Epithelial cell of prostate (primary cell): ENCODE results near the gene ZNF134.
A peak's percentile ranks its signal among the peaks of the same experiment; 100 is the strongest.

Experiments
- DNase-seq: peaks from one replicate; pipeline ENCODE4 v3.0.0-alpha.2; 2011; ENCODE audit warnings: low read depth, low spot score
- H3K27ac ChIP-seq: fragments of 450-650 bp; 2 replicates; pipeline ENCODE4 v1.5.1; 2017; ENCODE audit warnings: mild to moderate bottlenecking

ZNF134 gene

GRCh38 chr19:57633832-57634131, 19.7 kb downstream of the ZNF134 start:
- DNase-seq = no peak
- no peak overlapping the region for H3K27ac ChIP-seq

- no peak overlapping the region for H3K27ac ChIP-seq
- no peak for DNase-seq
These were observed 23.3 kb downstream of the ZNF134 start for GRCh38 chr19:57637379-57637778.

- H3K27ac ChIP-seq = no peak overlapping the region
- DNase-seq = no peak
These were observed 27.7 kb downstream of the ZNF134 start for GRCh38 chr19:57641715-57642234.

GRCh38 chr19:57642396-57643046, 28.5 kb downstream of the ZNF134 start:
- DNase-seq = peak; percentile 79
- no peak overlapping the region for H3K27ac ChIP-seq

GRCh38 chr19:57643734-57644133, 29.7 kb downstream of the ZNF134 start:
- no peak overlapping the region for H3K27ac ChIP-seq
- DNase-seq = no peak

- no peak overlapping the region for H3K27ac ChIP-seq
- DNase-seq = no peak
These were observed 34.4 kb downstream of the ZNF134 start for GRCh38 chr19:57648331-57649003.

- peak overlapping the region; percentile 55 for H3K27ac ChIP-seq
- DNase-seq = no peak
These were observed 37.6 kb downstream of the ZNF134 start for GRCh38 chr19:57651654-57651996.

GRCh38 chr19:57653689-57654088, 39.6 kb downstream of the ZNF134 start:
- no peak overlapping the region for H3K27ac ChIP-seq
- DNase-seq = no peak

- H3K27ac ChIP-seq = no peak overlapping the region
- DNase-seq = no peak
These were observed 41.4 kb downstream of the ZNF134 start for GRCh38 chr19:57655443-57655842.

- H3K27ac ChIP-seq = no peak overlapping the region
- no peak for DNase-seq
These were observed 42.3 kb downstream of the ZNF134 start for GRCh38 chr19:57656346-57656745.

GRCh38 chr19:57664269-57665127, 50.5 kb downstream of the ZNF134 start:
- no peak overlapping the region for H3K27ac ChIP-seq
- DNase-seq = no peak

GRCh38 chr19:57665261-57665806, 51.3 kb downstream of the ZNF134 start:
- H3K27ac ChIP-seq = no peak overlapping the region
- no peak for DNase-seq

GRCh38 chr19:57667228-57667627, 53.2 kb downstream of the ZNF134 start:
- DNase-seq = no peak
- H3K27ac ChIP-seq = no peak overlapping the region

- no peak for DNase-seq
- no peak within 1 kb of the TSS for H3K27ac ChIP-seq
These were observed 54.6 kb downstream of the ZNF134 start, which contains the start of gene ZSCAN4 for GRCh38 chr19:57668635-57669034. Gene ZSCAN4, plus strand, starts transcription at chr19:57668935. Its CDS starts 7,211 bp downstream, at chr19:57676146.

- H3K27ac ChIP-seq = no peak overlapping the region
- no peak for DNase-seq
These were observed 57.3 kb downstream of the ZNF134 start for GRCh38 chr19:57671124-57671895.

- DNase-seq = no peak
- no peak overlapping the region for H3K27ac ChIP-seq
These were observed 58.4 kb downstream of the ZNF134 start for GRCh38 chr19:57672466-57672865.
